Nephron (organoid): ENCODE measurements around the gene ZNF462.

Experiments used
- H3K27ac Mint-ChIP-seq, 3 experiments: 2 replicates each; pipeline ENCODE4 v1.8.0; 2020; ENCODE audit warnings: mixed read lengths in 3 of 3, mild to moderate bottlenecking in 2 of 3, moderate library complexity in 1 of 3
- H3K27me3 Mint-ChIP-seq: 2 replicates; pipeline ENCODE4 v1.8.0; 2021; ENCODE audit warnings: low read depth, mild to moderate bottlenecking, moderate library complexity, mixed read lengths
- H3K36me3 Mint-ChIP-seq: 2 replicates; pipeline ENCODE4 v1.8.0; 2020; ENCODE audit warnings: low read depth, mixed read lengths
- H3K4me1 Mint-ChIP-seq: 2 replicates; pipeline ENCODE4 v1.8.0; 2020; ENCODE audit warnings: mixed read lengths
- H3K4me3 Mint-ChIP-seq, 3 experiments: 2 replicates each; pipeline ENCODE4 v1.8.0; 2020; ENCODE audit warnings: mild to moderate bottlenecking in 3 of 3, mixed read lengths in 3 of 3, moderate library complexity in 2 of 3
- H3K9me3 Mint-ChIP-seq: 2 replicates; pipeline ENCODE4 v1.8.0; 2020; ENCODE audit warnings: mixed read lengths
- CTCF ChIP-seq, 3 experiments: fragments of 200-600 bp; sonication (generic); IDR thresholded peaks; one replicate each; pipeline ENCODE4 v1.5.0; 2021; ENCODE audit warnings: antibody characterized with exemption in 3 of 3; ENCODE audit not compliant: unreplicated experiment in 3 of 3

Gene ZNF462

GRCh38 chr9:106962615-106963363, 99.8 kb downstream of the ZNF462 start:
- peaks cover 83% of the 10 kb centered on the region for H3K36me3 Mint-ChIP-seq
- no peaks in the 10 kb centered on the region for H3K9me3 Mint-ChIP-seq
- no peaks in the 10 kb centered on the region for H3K27me3 Mint-ChIP-seq
- H3K4me1 Mint-ChIP-seq = no peaks in the 10 kb centered on the region
- TF ChIP-seq CTCF (IDR thresholded peaks at IDR 0.05; ENCODE audit: unreplicated experiment in 3 of 3) = no peak
- H3K4me3 Mint-ChIP-seq = no peak overlapping the region
- H3K27ac Mint-ChIP-seq = no peak overlapping the region

- H3K36me3 Mint-ChIP-seq = peaks cover 81% of the 10 kb centered on the region
- H3K9me3 Mint-ChIP-seq = no peaks in the 10 kb centered on the region
- H3K27me3 Mint-ChIP-seq = no peaks in the 10 kb centered on the region
- H3K4me3 Mint-ChIP-seq = no peak overlapping the region
- H3K27ac Mint-ChIP-seq = no peak overlapping the region
- no peaks in the 10 kb centered on the region for H3K4me1 Mint-ChIP-seq
- no peak for TF ChIP-seq CTCF (IDR thresholded peaks at IDR 0.05; ENCODE audit: unreplicated experiment in 3 of 3)
Measured at GRCh38 chr9:106963684-106964083, 100.7 kb downstream of the ZNF462 start.

GRCh38 chr9:106964329-106964728, 101.4 kb downstream of the ZNF462 start:
- Mint-ChIP-seq H3K4me3 (no peak overlapping the region), H3K27ac (no peak overlapping the region), H3K4me1 (peaks cover under 1% of the 10 kb centered on the region), H3K9me3 (no peaks in the 10 kb centered on the region), H3K36me3 (peaks cover 79% of the 10 kb centered on the region), H3K27me3 (no peaks in the 10 kb centered on the region)
- no peak for TF ChIP-seq CTCF (IDR thresholded peaks at IDR 0.05; ENCODE audit: unreplicated experiment in 3 of 3)

- no peak overlapping the region for H3K27ac Mint-ChIP-seq
- H3K9me3 Mint-ChIP-seq = no peaks in the 10 kb centered on the region
- no peak for TF ChIP-seq CTCF (IDR thresholded peaks at IDR 0.05; ENCODE audit: unreplicated experiment in 3 of 3)
- no peak overlapping the region for H3K4me3 Mint-ChIP-seq
- no peaks in the 10 kb centered on the region for H3K27me3 Mint-ChIP-seq
- H3K36me3 Mint-ChIP-seq = peaks cover 77% of the 10 kb centered on the region
- H3K4me1 Mint-ChIP-seq = peaks cover 7% of the 10 kb centered on the region
Measured at GRCh38 chr9:106964822-106965525, 102.0 kb downstream of the ZNF462 start.

- Mint-ChIP-seq H3K27me3 (no peaks in the 10 kb centered on the region), H3K27ac (no peak overlapping the region), H3K4me3 (no peak overlapping the region), H3K9me3 (no peaks in the 10 kb centered on the region), H3K4me1 (peaks cover 19% of the 10 kb centered on the region), H3K36me3 (peaks cover 73% of the 10 kb centered on the region)
- no peak for TF ChIP-seq CTCF (IDR thresholded peaks at IDR 0.05; ENCODE audit: unreplicated experiment in 3 of 3)
Measured at GRCh38 chr9:106966481-106966880, 103.5 kb downstream of the ZNF462 start.
